ENCODE measurements around the gene FCGR3B. TPM values are rescaled to one million over a fixed set of nuclear protein-coding genes. Genes with fewer than 3 reads are reported as not detected.

The FCGR3B gene
- 4.8 TPM for total RNA-seq (2013)
- 1 to 10 TPM in 2 of 3 donors, under 1 TPM in 1; 0.53 to 7.5 (median 1.3) TPM for polyA plus RNA-seq
- 4.8 and 8.7 TPM in 2 replicates for polyA minus RNA-seq
- total RNA-seq: 0.05 to 1.8 (median 0.51) reads per million in 11 experiments

- H4K20me1 ChIP-seq (ENCODE audit: insufficient read depth, low read length): no peaks in the 10 kb centered on the region
- no peaks in the 10 kb centered on the region for H3K36me3 Mint-ChIP-seq
Observed at GRCh38 chr1:161631076-161631475, at the start of gene FCGR3B. Gene FCGR3B (minus strand): TSS chr1:161631176. CDS start chr1:161631094, 82 bp downstream.

GRCh38 chr1:161678500-161678899, 47.5 kb upstream of the FCGR3B start:
- Histone ChIP-seq H2AFZ (ENCODE audit: insufficient read depth, low read depth, low read length, poor library complexity, severe bottlenecking) (no peak overlapping the region), H4K20me1 (ENCODE audit: insufficient read depth, low read length) (no peaks in the 10 kb centered on the region), H3K36me3 (replicated peaks in 1 of 2; ENCODE audit: control insufficient read depth in 1 of 2, insufficient read depth in 2 of 2, low read length in 2 of 2) (no peaks in the 10 kb centered on the region), H3K4me2 (replicated peaks; ENCODE audit: extremely low read depth, low read length, poor library complexity, severe bottlenecking) (no peak overlapping the region), H3K79me2 (ENCODE audit: insufficient read depth, low read length) (no peaks in the 10 kb centered on the region), H3K9ac (ENCODE audit: insufficient read depth, low read length, poor library complexity, severe bottlenecking) (no peak overlapping the region), H3K4me3 (replicated peaks in 1 of 3; ENCODE audit: low read depth in 2 of 3, low read length in 3 of 3) (no peak overlapping the region), H3K4me1 (ENCODE audit: control insufficient read depth in 1 of 2, insufficient read depth in 2 of 2, low read length in 2 of 2) (no peaks in the 10 kb centered on the region), H3K27me3 (ENCODE audit: control insufficient read depth in 2 of 2, insufficient read depth in 2 of 2, low read length in 2 of 2) (peaks cover 39 to 71% of the 10 kb centered on the region in 2 donors), H3K9me3 (replicated peaks in 1 of 2; ENCODE audit: control insufficient read depth in 1 of 2, insufficient read depth in 1 of 2, low read length in 2 of 2) (no peaks in the 10 kb centered on the region), H3K27ac (ENCODE audit: low read depth in 1 of 2, low read length in 2 of 2) (no peak overlapping the region)
- peak overlapping the region in 1 of 2 donors; percentile 37 for H3K4me3 Mint-ChIP-seq
- peaks cover 59 to 75% (median 60%) of the 10 kb centered on the region in 3 donors for H3K27me3 Mint-ChIP-seq (ENCODE audit: low read depth in 3 of 3)
- H3K27ac Mint-ChIP-seq: no peak overlapping the region
- peaks cover 0 to 3% (median 0%) of the 10 kb centered on the region in 7 donors for H3K9me3 Mint-ChIP-seq
- H3K36me3 Mint-ChIP-seq: peaks cover 0 to 1% of the 10 kb centered on the region in 2 donors
- H3K4me1 Mint-ChIP-seq: no peaks in the 10 kb centered on the region
- DNase-seq: no peak
- no peak for TF ChIP-seq CTCF (IDR thresholded peaks at IDR 0.05)
- 17% methylated on average over 1 of the region's 3 CpGs for WGBS (ENCODE audit: insufficient coverage)
- intact Hi-C loops (cut with micrococcal nuclease): no loop called here

More at GRCh38 chr1:161631076-161631475, at the start of gene FCGR3B:
- Histone ChIP-seq H3K4me1 (ENCODE audit: control insufficient read depth in 1 of 2, insufficient read depth in 2 of 2, low read length in 2 of 2) (peaks cover 26 to 41% of the 10 kb centered on the region in 2 donors), H3K4me2 (replicated peaks; ENCODE audit: extremely low read depth, low read length, poor library complexity, severe bottlenecking) (no peak within 1 kb of the TSS), H3K27ac (ENCODE audit: low read depth in 1 of 2, low read length in 2 of 2) (no peak within 1 kb of the TSS), H3K79me2 (ENCODE audit: insufficient read depth, low read length) (no peaks in the 10 kb centered on the region), H3K9me3 (replicated peaks in 1 of 2; ENCODE audit: control insufficient read depth in 1 of 2, insufficient read depth in 1 of 2, low read length in 2 of 2) (no peaks in the 10 kb centered on the region), H2AFZ (ENCODE audit: insufficient read depth, low read depth, low read length, poor library complexity, severe bottlenecking) (no peak within 1 kb of the TSS), H3K27me3 (ENCODE audit: control insufficient read depth in 2 of 2, insufficient read depth in 2 of 2, low read length in 2 of 2) (no peaks in the 10 kb centered on the region), H3K9ac (ENCODE audit: insufficient read depth, low read length, poor library complexity, severe bottlenecking) (no peak within 1 kb of the TSS), H3K4me3 (replicated peaks in 1 of 3; ENCODE audit: low read depth in 2 of 3, low read length in 3 of 3) (no peak within 1 kb of the TSS), H3K36me3 (replicated peaks in 1 of 2; ENCODE audit: control insufficient read depth in 1 of 2, insufficient read depth in 2 of 2, low read length in 2 of 2) (no peaks in the 10 kb centered on the region)
- Mint-ChIP-seq H3K27me3 (ENCODE audit: low read depth in 3 of 3) (peaks cover 0 to 5% (median 4%) of the 10 kb centered on the region in 3 donors), H3K4me1 (peaks cover 30% of the 10 kb centered on the region), H3K9me3 (peaks cover 0 to 4% (median 0%) of the 10 kb centered on the region in 7 donors), H3K27ac (no peak within 1 kb of the TSS), H3K4me3 (peak within 1 kb of the TSS in 1 of 2 donors; percentile 28)
- no peak for TF ChIP-seq CTCF (IDR thresholded peaks at IDR 0.05)
- DNase-seq: peak in 1 of 3 donors; percentile 8
- WGBS (ENCODE audit: insufficient coverage): 40% methylated on average over 1 of the region's 4 CpGs
- intact Hi-C loops (cut with micrococcal nuclease): no loop called here

Measured in CD14-positive monocyte (primary cell).